Liver (tissue), 9 donors: ENCODE results near the gene IFTAP. TPM values are rescaled to one million over a fixed set of nuclear protein-coding genes. Genes with fewer than 3 reads are reported as not detected.

Source experiments
- DNase-seq: peaks from one replicate; pipeline ENCODE4 v3.0.0-alpha.2; 2017; ENCODE audit warnings: low spot score
- H3K27ac ChIP-seq, 2 donors: one replicate each; pipeline ENCODE4 v1.7.0; 2013; ENCODE audit warnings: inconsistent platforms in 2 of 2, low read length in 2 of 2, control low read depth in 1 of 2, low read depth in 1 of 2, mild to moderate bottlenecking in 1 of 2
- H3K27me3 ChIP-seq, 4 donors: one replicate each; pipeline versions ENCODE4 v1.6.1 to v1.7.0; 2013; ENCODE audit warnings: low read length in 3 of 4, inconsistent platforms in 1 of 4, mild to moderate bottlenecking in 1 of 4, moderate library complexity in 1 of 4; ENCODE audit not compliant: control insufficient read depth in 4 of 4, insufficient read depth in 4 of 4
- H3K36me3 ChIP-seq, 4 donors: one replicate each; pipeline versions ENCODE4 v1.6.1 to v1.7.0; 2013; ENCODE audit warnings: low read length in 3 of 4, mild to moderate bottlenecking in 3 of 4, low read depth in 1 of 4, moderate library complexity in 1 of 4; ENCODE audit not compliant: control insufficient read depth in 4 of 4, insufficient read depth in 3 of 4
- H3K4me1 ChIP-seq, 4 donors: one replicate each; pipeline versions ENCODE4 v1.6.1 to v1.7.0; 2013; ENCODE audit warnings: low read length in 3 of 4, mild to moderate bottlenecking in 3 of 4, moderate library complexity in 1 of 4; ENCODE audit not compliant: control insufficient read depth in 4 of 4, insufficient read depth in 4 of 4
- H3K4me3 ChIP-seq, 3 donors: one replicate each; pipeline versions ENCODE4 v1.6.1 to v1.7.0; 2013; ENCODE audit warnings: low read length in 3 of 3, control low read depth in 1 of 3, low read depth in 1 of 3, mild to moderate bottlenecking in 1 of 3
- H3K9ac ChIP-seq, 2 donors: one replicate each; pipeline ENCODE4 v1.7.0; 2013; ENCODE audit warnings: low read length in 2 of 2, mild to moderate bottlenecking in 2 of 2, moderate library complexity in 2 of 2, control low read depth in 1 of 2, low read depth in 1 of 2
- H3K9me3 ChIP-seq, 4 donors: one replicate each; pipeline versions ENCODE4 v1.6.1 to v1.7.0; 2013; ENCODE audit warnings: low read length in 3 of 4; ENCODE audit not compliant: control insufficient read depth in 4 of 4
- ATF3 ChIP-seq: IDR thresholded peaks from 2 replicates; pipeline ENCODE4 v1.6.1; 2016; ENCODE audit warnings: antibody characterized with exemption
- CTCF ChIP-seq: fragments of 150-350 bp; IDR thresholded peaks from 2 replicates; pipeline ENCODE4 v1.5.1; 2017; ENCODE audit warnings: improper control_type of control experiment, low read depth, low read length; ENCODE audit not compliant: missing input control
- EGR1 ChIP-seq, 2 donors: IDR thresholded peaks; 2 replicates each; pipeline ENCODE4 v1.6.1; 2016 to 2018; ENCODE audit warnings: antibody characterized with exemption in 2 of 2, low read depth in 2 of 2
- FOXA1 ChIP-seq: IDR thresholded peaks from 2 replicates; pipeline ENCODE4 v1.6.1; 2016; ENCODE audit warnings: antibody characterized with exemption
- FOXA2 ChIP-seq: IDR thresholded peaks from 2 replicates; pipeline ENCODE4 v1.6.1; 2016; ENCODE audit warnings: antibody characterized with exemption
- GABPA ChIP-seq, 2 donors: IDR thresholded peaks in 1 of 2; conservative IDR thresholded peaks in 1 of 2; 2 replicates each; pipeline ENCODE4 v1.6.1; 2016; ENCODE audit warnings: antibody characterized with exemption in 2 of 2, mild to moderate bottlenecking in 1 of 2, moderate library complexity in 1 of 2
- HNF4A ChIP-seq, 2 donors: conservative IDR thresholded peaks; 2 replicates each; pipeline ENCODE4 v1.6.1; 2016; ENCODE audit warnings: antibody characterized with exemption in 2 of 2, mild to moderate bottlenecking in 2 of 2
- HNF4G ChIP-seq: IDR thresholded peaks from 2 replicates; pipeline ENCODE4 v1.6.1; 2016; ENCODE audit warnings: antibody characterized with exemption
- JUND ChIP-seq, 2 donors: IDR thresholded peaks; 2 replicates each; pipeline ENCODE4 v1.6.1; 2016; ENCODE audit warnings: antibody characterized with exemption in 2 of 2
- MAX ChIP-seq: IDR thresholded peaks from 2 replicates; pipeline ENCODE4 v1.6.1; 2016; ENCODE audit warnings: antibody characterized with exemption
- NR2F2 ChIP-seq: IDR thresholded peaks from 2 replicates; pipeline ENCODE4 v1.6.1; 2016; ENCODE audit warnings: antibody characterized with exemption
- RAD21 ChIP-seq, 2 donors: IDR thresholded peaks; 2 replicates each; pipeline ENCODE4 v1.6.1; 2016; ENCODE audit warnings: antibody characterized with exemption in 2 of 2, mild to moderate bottlenecking in 2 of 2
- REST ChIP-seq: IDR thresholded peaks from 2 replicates; pipeline ENCODE4 v1.6.1; 2016; ENCODE audit warnings: antibody characterized with exemption, mild to moderate bottlenecking
- RXRA ChIP-seq, 2 donors: IDR thresholded peaks; 2 replicates each; pipeline ENCODE4 v1.6.1; 2017 to 2018; ENCODE audit warnings: antibody characterized with exemption in 2 of 2, mild to moderate bottlenecking in 1 of 2
- SP1 ChIP-seq: IDR thresholded peaks from 2 replicates; pipeline ENCODE4 v1.6.1; 2018; ENCODE audit warnings: antibody characterized with exemption, mild to moderate bottlenecking
- TAF1 ChIP-seq: conservative IDR thresholded peaks from 2 replicates; pipeline ENCODE4 v1.6.1; 2016; ENCODE audit warnings: antibody characterized with exemption, mild to moderate bottlenecking
- YY1 ChIP-seq: IDR thresholded peaks from 2 replicates; pipeline ENCODE4 v1.6.1; 2016; ENCODE audit warnings: antibody characterized with exemption, mild to moderate bottlenecking
- ZBTB33 ChIP-seq: IDR thresholded peaks from 2 replicates; pipeline ENCODE4 v1.6.1; 2016; ENCODE audit warnings: antibody characterized with exemption
- WGBS: extraction: QIAGEN DNeasy Blood & Tissue Kit; methylation state at CpG from one replicate; pipeline ENCODE4 v1.1.7; 2013; 5-methylcytosine and 5-hydroxymethylcytosine counted together
- polyA plus RNA-seq, 2 donors: library from polyadenylated mRNA; stranded (reverse) in 1 of 2; unstranded in 1 of 2; fragments of 200-250 nt in 1 of 2; fragments of >200 nt in 1 of 2; fragmentation: Nextera tagmentation in 1 of 2; extraction: Ambion mirVana in 1 of 2; gene quantifications; one replicate each; pipeline versions ENCODE4 v1.2.1 to v1.2.3, GENCODE V29; 2013 to 2015
- total RNA-seq, 2 donors: library from RNA; depleted of rRNA; stranded (reverse); fragments of >200 nt; gene quantifications; one replicate each; pipeline ENCODE4 v1.2.3, GENCODE V29; 2014
- donor health status: healthy.
- donor health status: healthy.
- donor health status: healthy.
- donor health status: healthy.
- donor health status: healthy.

IFTAP gene
- total and polyA plus RNA-seq, 4 donors: 9.5 to 10.2 (median 9.7) TPM

GRCh38 chr11:36703055-36703404 is 108.7 kb downstream of the IFTAP start:
- Histone ChIP-seq H3K27me3 (peaks cover 0 to 2% (median 0%) of the 10 kb centered on the region in 4 donors), H3K9ac (no peak overlapping the region), H3K9me3 (no peaks in the 10 kb centered on the region), H3K36me3 (no peaks in the 10 kb centered on the region), H3K4me1 (no peaks in the 10 kb centered on the region), H3K27ac (no peak overlapping the region), H3K4me3 (no peak overlapping the region)
- TF ChIP-seq FOXA1: no peak
- TF ChIP-seq ATF3: no peak
- TF ChIP-seq ZBTB33: no peak
- TF ChIP-seq REST: no peak
- no peak for TF ChIP-seq HNF4G
- TF ChIP-seq FOXA2: no peak
- no peak for TF ChIP-seq JUND (IDR thresholded peaks at IDR 0.05)
- TF ChIP-seq MAX: no peak
- no peak for TF ChIP-seq GABPA (IDR thresholded peaks at IDR 0.05 in 1 of 2, conservative IDR thresholded peaks at IDR 0.05 in 1 of 2)
- no peak for TF ChIP-seq CTCF
- TF ChIP-seq HNF4A (conservative IDR thresholded peaks at IDR 0.05): no peak
- no peak for TF ChIP-seq NR2F2
- TF ChIP-seq YY1: no peak
- no peak for TF ChIP-seq SP1
- no peak for TF ChIP-seq EGR1 (IDR thresholded peaks at IDR 0.05; ENCODE audit: low read depth in 2 of 2)
- TF ChIP-seq RAD21 (IDR thresholded peaks at IDR 0.05): no peak
- no peak for TF ChIP-seq TAF1
- no peak for TF ChIP-seq RXRA (IDR thresholded peaks at IDR 0.05)
- WGBS: 61% methylated on average over 4 of the region's 4 CpGs
- DNase-seq: no peak

Other genes with a start within 250 kb of the IFTAP start
- gene TRAF6, start 84.2 kb upstream of the IFTAP start, total RNA-seq: 1 to 10 TPM; 5.6 to 7.8 TPM
- gene TRAF6, start 84.2 kb upstream of the IFTAP start, polyA plus RNA-seq: 1 to 10 TPM; 2.4 to 5.0 TPM
- 1 to 10 TPM; 1.0 to 4.3 TPM for gene RAG1, start 26.5 kb upstream of the IFTAP start, total RNA-seq
- under 1 TPM; 0.43 to 0.85 TPM for gene RAG1, start 26.5 kb upstream of the IFTAP start, polyA plus RNA-seq
- gene RAG2, start 3.7 kb downstream of the IFTAP start, total RNA-seq: 1 to 10 TPM in 1 of 2 donors, not detected in 1; 2.0 TPM
- gene RAG2, start 3.7 kb downstream of the IFTAP start, polyA plus RNA-seq: not detected